Coronary artery (tissue), 2 donors: ENCODE data around the gene COL27A1.
A peak's percentile ranks its signal among the peaks of the same experiment; 100 is the strongest.

Experiments
- DNase-seq: peaks from one replicate; pipeline ENCODE4 v3.0.0-alpha.2; 2017; ENCODE audit warnings: low spot score
- H3K27ac ChIP-seq, 2 donors: fragments of 200-600 bp; sonication (generic); one replicate each; pipeline ENCODE4 v1.5.1; 2016 to 2019
- H3K4me3 ChIP-seq: fragments of 200-600 bp; sonication (generic); 2 replicates; pipeline ENCODE4 v1.5.1; 2016; ENCODE audit warnings: mild to moderate bottlenecking, moderate library complexity
- CTCF ChIP-seq: fragments of 200-600 bp; sonication (generic); IDR thresholded peaks from one replicate; pipeline ENCODE4 v1.5.1; 2019; ENCODE audit warnings: antibody characterized with exemption

The COL27A1 gene

GRCh38 chr9:114269023-114269422, 113.7 kb downstream of the COL27A1 start:
- H3K27ac ChIP-seq = no peak overlapping the region
- TF ChIP-seq CTCF = no peak
- no peak for DNase-seq
- no peak overlapping the region for H3K4me3 ChIP-seq

DNA sequence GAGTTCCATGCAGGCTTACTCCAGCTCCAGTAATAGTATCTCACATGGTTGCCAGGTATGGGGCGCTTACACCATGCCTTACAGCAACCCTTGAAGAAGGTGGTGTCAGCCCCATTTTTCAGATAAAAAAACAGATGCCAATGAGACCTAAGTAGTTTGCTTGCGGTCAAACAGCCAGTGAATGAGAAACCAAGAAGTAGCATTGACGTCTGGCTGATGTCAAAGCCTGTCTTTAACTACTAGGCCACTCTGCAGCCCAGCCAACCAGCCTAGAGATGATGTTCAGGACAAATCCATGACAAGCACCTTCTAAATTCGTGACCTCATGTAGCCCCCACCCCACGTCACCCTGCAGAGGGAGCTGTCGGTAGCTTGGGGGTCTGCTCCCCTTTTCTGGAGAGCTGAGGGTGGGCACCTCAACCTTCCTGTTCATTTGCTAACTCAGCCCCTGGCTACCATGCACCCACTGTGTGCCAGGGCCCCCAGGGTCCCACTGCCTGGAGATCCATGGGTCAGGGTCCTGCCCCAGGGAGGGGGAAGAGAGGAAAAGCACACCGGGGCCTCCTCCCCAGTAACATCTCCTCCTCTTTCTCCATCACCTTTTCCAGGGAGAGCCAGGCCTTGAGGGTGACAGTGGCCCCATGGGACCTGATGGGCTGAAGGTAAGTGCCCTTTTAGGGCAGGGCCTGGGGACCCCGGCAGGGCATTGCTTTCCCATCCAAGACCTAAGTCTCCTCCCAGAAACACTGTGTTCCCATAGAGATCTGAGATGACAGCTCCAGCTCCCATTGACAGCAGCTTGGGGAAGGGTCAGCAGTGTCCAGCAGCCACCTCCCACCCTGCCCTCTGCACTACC, 115.0 kb downstream of the COL27A1 start:
- no peak for TF ChIP-seq CTCF
- no peak for DNase-seq
- H3K4me3 ChIP-seq = no peak overlapping the region
- H3K27ac ChIP-seq = no peak overlapping the region

DNA sequence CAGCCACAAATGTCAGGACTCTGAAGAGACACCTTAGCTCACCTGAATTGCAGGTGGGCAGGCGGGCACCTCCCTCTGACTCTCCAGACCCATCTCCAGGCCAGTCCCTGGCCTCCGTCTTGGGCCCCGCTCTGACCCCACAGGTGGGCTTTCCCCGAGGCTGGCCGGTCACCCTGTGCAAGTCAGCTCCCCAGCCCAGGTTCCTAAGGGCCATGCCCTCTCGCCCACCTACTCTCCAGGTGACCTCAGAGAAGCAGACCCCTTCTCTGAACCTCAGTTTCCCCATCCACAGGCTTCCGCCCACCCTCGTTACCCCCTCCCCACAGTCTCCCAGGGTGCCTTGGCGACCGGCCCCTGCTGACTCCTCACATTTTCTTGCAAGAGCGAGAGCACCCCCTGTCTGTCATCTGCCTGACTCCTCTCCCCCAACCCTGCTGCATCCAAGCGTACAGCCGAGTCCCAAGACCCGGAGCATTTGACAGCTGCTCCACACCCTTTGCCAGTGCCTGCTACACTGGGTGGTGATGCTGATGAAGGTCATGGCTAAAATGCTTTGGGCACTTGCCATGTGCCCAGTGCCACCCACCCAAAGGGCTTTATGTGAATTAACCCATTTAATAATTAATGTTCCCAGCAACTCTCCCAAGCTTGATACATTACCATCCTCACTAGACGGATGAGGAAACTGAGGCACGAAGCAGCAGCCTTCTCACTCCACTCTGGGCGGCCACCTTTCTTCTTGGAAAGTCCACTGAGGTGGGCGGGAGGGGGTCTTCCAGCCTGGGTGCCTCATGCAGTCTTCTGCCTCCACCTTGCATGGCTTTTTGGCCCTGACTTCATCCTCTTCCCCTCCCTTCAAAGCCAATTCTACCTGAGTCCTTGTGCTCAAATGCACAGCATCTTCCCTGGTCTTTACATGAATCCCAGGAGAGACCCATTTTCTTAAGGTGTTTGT, 116.5 kb downstream of the COL27A1 start:
- H3K4me3 ChIP-seq = no peak overlapping the region
- TF ChIP-seq CTCF = peak; percentile 50
- H3K27ac ChIP-seq = no peak overlapping the region
- no peak for DNase-seq

GRCh38 chr9:114272739-114273431, 117.5 kb downstream of the COL27A1 start:
- Histone ChIP-seq H3K27ac (no peak overlapping the region), H3K4me3 (no peak overlapping the region)
- DNase-seq = no peak
- TF ChIP-seq CTCF = no peak

- DNase-seq = peak; percentile 65
- H3K4me3 ChIP-seq = no peak overlapping the region
- H3K27ac ChIP-seq = no peak overlapping the region
- no peak for TF ChIP-seq CTCF
Measured at GRCh38 chr9:114273461-114273881, 118.1 kb downstream of the COL27A1 start.

DNA sequence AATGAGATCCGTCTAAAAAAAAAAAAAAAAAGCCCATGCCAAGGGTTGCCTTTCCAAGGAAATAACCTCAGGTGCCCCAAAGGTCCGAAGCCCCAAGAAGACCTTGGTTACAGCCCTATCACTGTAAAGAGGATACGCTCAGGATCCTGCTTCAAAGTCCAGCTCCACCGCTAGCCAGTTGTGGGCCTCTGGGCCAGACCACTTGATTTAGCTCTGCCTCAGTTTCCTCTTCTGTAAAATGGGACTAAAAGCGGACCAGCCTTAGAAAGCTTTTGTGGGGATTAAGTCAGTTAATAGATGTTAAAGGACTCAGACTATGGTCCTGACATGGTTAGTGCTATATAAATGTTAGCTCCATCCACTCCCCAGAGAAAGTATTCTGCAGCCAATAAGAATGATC, 118.9 kb downstream of the COL27A1 start:
- no peak for TF ChIP-seq CTCF
- Histone ChIP-seq H3K27ac (no peak overlapping the region), H3K4me3 (no peak overlapping the region)
- peak; percentile 38 for DNase-seq
